ENCODE measurements around the gene DRC7.

Gene DRC7

DNA sequence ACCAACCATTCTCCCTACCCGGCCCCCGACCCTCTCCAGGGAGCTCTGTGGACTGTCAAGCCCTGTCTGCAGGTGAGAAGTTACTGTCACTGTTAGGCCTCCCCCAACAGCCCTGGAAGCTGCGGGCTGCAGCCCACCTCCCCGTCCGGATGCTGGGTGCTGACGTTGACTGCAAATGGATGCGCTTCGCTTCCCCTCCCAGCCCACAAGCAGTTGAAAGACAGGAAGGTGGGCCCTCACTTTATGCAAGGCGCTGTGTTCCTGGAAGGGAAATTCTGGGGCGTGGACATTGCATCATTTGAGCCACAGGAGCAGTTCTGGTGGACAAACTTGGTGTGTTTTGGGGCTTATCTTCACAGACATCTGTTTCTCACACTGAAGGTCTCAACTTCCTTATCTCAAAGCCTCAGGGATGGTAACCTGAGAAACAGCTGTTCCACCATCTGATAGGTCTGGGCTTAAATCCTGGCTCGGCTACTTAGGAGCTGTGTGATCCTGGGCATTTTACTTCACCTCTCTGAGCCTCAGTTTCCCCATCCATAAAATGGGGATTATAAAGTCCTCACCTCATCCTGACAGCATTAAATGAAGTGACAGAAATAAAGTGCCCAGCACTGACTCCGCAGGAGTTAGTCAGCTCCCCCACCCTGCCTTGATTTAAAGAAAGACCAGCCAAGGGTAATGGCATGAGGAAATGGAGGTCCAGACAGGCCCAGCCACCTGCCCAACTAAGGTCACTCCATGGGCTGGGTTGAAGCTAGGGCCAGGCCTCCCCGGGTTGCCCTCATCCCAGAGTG lies 4.6 kb upstream of the DRC7 start:
- Histone ChIP-seq H3K9me3 (ENCODE audit: control insufficient read depth, insufficient read depth, low read length) (no peaks in the 10 kb centered on the region), H3K36me3 (ENCODE audit: insufficient read depth, low read length) (no peaks in the 10 kb centered on the region), H3K4me1 (ENCODE audit: insufficient read depth, low read length) (peaks cover 4% of the 10 kb centered on the region; the same call in 1 of the 2 replicates), H3K9ac (ENCODE audit: low read depth, low read length) (no peak overlapping the region)

DNA sequence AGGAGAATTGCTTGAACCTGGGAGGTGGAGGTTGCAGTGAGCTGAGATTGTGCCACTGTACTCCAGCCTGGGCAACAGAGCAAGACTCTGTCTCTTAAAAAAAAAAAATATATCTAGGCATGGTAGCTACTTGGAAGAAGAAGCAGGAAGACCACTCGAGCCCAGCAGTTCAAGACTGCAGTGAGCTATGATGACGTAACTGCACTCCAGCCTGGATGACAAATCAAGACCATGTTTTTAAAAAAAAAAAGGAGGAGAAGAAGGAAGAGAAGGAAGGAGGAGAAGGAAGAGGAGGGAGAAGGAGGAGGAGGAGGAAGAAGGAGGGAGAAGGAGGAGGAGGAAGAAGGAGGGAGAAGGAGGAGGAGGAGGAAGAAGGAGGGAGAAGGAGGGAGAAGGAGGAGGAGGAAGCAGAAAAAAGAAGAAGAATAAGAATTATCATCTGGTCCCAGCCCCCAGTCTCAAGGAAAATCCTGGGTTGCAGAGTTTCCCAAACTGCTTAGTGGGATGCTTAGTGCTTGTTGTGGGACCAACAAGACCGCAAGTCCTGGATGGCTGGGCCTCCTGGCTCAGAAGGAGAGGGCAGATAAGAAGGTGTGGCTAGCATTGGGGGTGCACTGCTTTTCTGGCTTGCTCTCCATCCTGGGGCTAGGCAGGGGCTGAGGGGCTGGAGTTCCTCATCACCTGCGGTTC lies 3.7 kb upstream of the DRC7 start:
- no peaks in the 10 kb centered on the region for H3K9me3 ChIP-seq (ENCODE audit: control insufficient read depth, insufficient read depth, low read length)
- H3K36me3 ChIP-seq (ENCODE audit: insufficient read depth, low read length), result no peaks in the 10 kb centered on the region
- peaks cover 4% of the 10 kb centered on the region; the same call in 1 of the 2 replicates for H3K4me1 ChIP-seq (ENCODE audit: insufficient read depth, low read length)
- H3K9ac ChIP-seq (ENCODE audit: low read depth, low read length), result no peak overlapping the region

DNA sequence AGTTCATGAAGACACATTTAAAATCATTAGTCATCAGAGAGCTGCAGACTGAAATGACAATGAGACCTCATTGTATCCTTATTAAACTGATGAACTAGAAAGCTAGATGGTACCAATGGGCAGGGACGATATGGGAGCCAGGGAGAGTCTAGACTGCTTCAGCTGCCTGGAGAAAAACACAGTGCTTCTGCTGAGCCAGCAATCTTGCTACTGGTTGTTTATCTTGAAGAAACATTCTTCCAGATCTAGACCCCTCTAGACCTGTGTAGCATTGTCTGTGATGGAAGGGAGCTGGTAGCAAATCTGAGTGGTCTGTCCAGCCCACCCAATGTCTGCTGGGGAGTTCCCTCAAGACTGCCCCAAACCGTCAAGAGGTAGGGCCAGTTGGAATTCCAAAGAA lies 2.0 kb upstream of the DRC7 start:
- Histone ChIP-seq H3K36me3 (ENCODE audit: insufficient read depth, low read length) (no peaks in the 10 kb centered on the region), H3K4me1 (ENCODE audit: insufficient read depth, low read length) (peaks cover 4% of the 10 kb centered on the region; the same call in 1 of the 2 replicates), H3K9me3 (ENCODE audit: control insufficient read depth, insufficient read depth, low read length) (no peaks in the 10 kb centered on the region), H3K9ac (ENCODE audit: low read depth, low read length) (no peak overlapping the region)

DNA sequence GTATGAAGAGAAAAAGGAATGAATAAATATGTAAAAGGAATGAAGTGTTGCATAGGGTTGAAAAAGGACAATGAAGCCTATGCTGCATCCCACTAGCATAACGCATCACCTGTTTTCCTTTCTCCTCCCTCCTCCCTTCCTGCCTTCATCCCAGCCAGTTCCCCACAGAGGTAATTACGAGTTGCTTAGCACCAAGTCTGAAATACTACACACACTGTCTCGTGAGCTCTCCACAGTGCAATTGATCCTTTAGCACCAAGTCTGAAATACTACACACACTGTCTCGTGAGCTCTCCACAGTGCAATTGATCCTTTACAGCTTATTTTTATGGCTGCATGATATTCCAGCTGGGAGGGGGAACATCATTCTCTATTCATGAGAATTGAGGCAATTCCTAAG lies 1.1 kb upstream of the DRC7 start:
- Histone ChIP-seq H3K9me3 (ENCODE audit: control insufficient read depth, insufficient read depth, low read length) (no peaks in the 10 kb centered on the region), H3K36me3 (ENCODE audit: insufficient read depth, low read length) (no peaks in the 10 kb centered on the region), H3K9ac (ENCODE audit: low read depth, low read length) (no peak overlapping the region), H3K4me1 (ENCODE audit: insufficient read depth, low read length) (peaks cover 4% of the 10 kb centered on the region; the same call in 1 of the 2 replicates)

- no peak overlapping the region for H3K9ac ChIP-seq (ENCODE audit: low read depth, low read length)
- H3K4me1 ChIP-seq (ENCODE audit: insufficient read depth, low read length), result peaks cover 3% of the 10 kb centered on the region; the same call in 1 of the 2 replicates
- no peaks in the 10 kb centered on the region for H3K36me3 ChIP-seq (ENCODE audit: insufficient read depth, low read length)
- no peaks in the 10 kb centered on the region for H3K9me3 ChIP-seq (ENCODE audit: control insufficient read depth, insufficient read depth, low read length)
Observed at GRCh38 chr16:57694231-57694724, 328 bp upstream of the DRC7 start.

- Histone ChIP-seq H3K36me3 (ENCODE audit: insufficient read depth, low read length) (no peaks in the 10 kb centered on the region), H3K4me1 (ENCODE audit: insufficient read depth, low read length) (no peaks in the 10 kb centered on the region), H3K9ac (ENCODE audit: low read depth, low read length) (no peak overlapping the region), H3K9me3 (ENCODE audit: control insufficient read depth, insufficient read depth, low read length) (no peaks in the 10 kb centered on the region)
Observed at GRCh38 chr16:57695680-57696069, 1.1 kb downstream of the DRC7 start.

- Histone ChIP-seq H3K9ac (ENCODE audit: low read depth, low read length) (no peak overlapping the region), H3K4me1 (ENCODE audit: insufficient read depth, low read length) (peaks cover 3% of the 10 kb centered on the region; the same call in 1 of the 2 replicates), H3K9me3 (ENCODE audit: control insufficient read depth, insufficient read depth, low read length) (no peaks in the 10 kb centered on the region), H3K36me3 (ENCODE audit: insufficient read depth, low read length) (no peaks in the 10 kb centered on the region)
Observed at GRCh38 chr16:57696240-57696639, 1.6 kb downstream of the DRC7 start.

GRCh38 chr16:57697896-57698537 lies 3.4 kb downstream of the DRC7 start:
- no peaks in the 10 kb centered on the region for H3K9me3 ChIP-seq (ENCODE audit: control insufficient read depth, insufficient read depth, low read length)
- H3K9ac ChIP-seq (ENCODE audit: low read depth, low read length), result no peak overlapping the region
- peaks cover 5% of the 10 kb centered on the region; the same call in 1 of the 2 replicates for H3K4me1 ChIP-seq (ENCODE audit: insufficient read depth, low read length)
- H3K36me3 ChIP-seq (ENCODE audit: insufficient read depth, low read length), result no peaks in the 10 kb centered on the region

- peaks cover 5% of the 10 kb centered on the region; the same call in 1 of the 2 replicates for H3K4me1 ChIP-seq (ENCODE audit: insufficient read depth, low read length)
- no peak overlapping the region for H3K9ac ChIP-seq (ENCODE audit: low read depth, low read length)
- H3K36me3 ChIP-seq (ENCODE audit: insufficient read depth, low read length), result no peaks in the 10 kb centered on the region
- H3K9me3 ChIP-seq (ENCODE audit: control insufficient read depth, insufficient read depth, low read length), result no peaks in the 10 kb centered on the region
Observed at GRCh38 chr16:57698812-57699405, 4.3 kb downstream of the DRC7 start.

GRCh38 chr16:57699481-57699880 lies 4.9 kb downstream of the DRC7 start:
- Histone ChIP-seq H3K9me3 (ENCODE audit: control insufficient read depth, insufficient read depth, low read length) (no peaks in the 10 kb centered on the region), H3K4me1 (ENCODE audit: insufficient read depth, low read length) (peaks cover 5% of the 10 kb centered on the region; the same call in 1 of the 2 replicates), H3K36me3 (ENCODE audit: insufficient read depth, low read length) (no peaks in the 10 kb centered on the region), H3K9ac (ENCODE audit: low read depth, low read length) (no peak overlapping the region)

DNA sequence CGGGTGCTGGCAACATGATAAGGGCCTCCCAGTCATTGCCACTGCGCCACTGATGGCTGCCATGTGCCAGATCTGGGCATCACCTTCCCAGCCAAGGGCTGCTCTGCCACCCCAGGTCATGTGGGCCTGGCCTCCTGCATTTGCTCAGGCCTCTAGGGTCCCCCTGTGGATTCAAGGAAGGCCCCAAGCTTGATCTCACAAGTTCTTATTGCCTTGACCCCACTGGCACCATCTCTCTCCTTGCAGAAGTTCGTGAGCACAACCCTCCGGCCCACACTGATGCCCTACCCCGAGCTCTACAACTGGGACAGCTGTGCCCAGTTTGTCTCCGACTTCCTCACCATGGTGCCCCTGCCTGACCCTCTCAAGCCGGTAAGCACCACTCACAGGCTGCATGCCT lies 5.3 kb downstream of the DRC7 start:
- Histone ChIP-seq H3K36me3 (ENCODE audit: insufficient read depth, low read length) (no peaks in the 10 kb centered on the region), H3K4me1 (ENCODE audit: insufficient read depth, low read length) (peaks cover 5% of the 10 kb centered on the region; the same call in 1 of the 2 replicates), H3K9ac (ENCODE audit: low read depth, low read length) (no peak overlapping the region), H3K9me3 (ENCODE audit: control insufficient read depth, insufficient read depth, low read length) (no peaks in the 10 kb centered on the region)

DNA sequence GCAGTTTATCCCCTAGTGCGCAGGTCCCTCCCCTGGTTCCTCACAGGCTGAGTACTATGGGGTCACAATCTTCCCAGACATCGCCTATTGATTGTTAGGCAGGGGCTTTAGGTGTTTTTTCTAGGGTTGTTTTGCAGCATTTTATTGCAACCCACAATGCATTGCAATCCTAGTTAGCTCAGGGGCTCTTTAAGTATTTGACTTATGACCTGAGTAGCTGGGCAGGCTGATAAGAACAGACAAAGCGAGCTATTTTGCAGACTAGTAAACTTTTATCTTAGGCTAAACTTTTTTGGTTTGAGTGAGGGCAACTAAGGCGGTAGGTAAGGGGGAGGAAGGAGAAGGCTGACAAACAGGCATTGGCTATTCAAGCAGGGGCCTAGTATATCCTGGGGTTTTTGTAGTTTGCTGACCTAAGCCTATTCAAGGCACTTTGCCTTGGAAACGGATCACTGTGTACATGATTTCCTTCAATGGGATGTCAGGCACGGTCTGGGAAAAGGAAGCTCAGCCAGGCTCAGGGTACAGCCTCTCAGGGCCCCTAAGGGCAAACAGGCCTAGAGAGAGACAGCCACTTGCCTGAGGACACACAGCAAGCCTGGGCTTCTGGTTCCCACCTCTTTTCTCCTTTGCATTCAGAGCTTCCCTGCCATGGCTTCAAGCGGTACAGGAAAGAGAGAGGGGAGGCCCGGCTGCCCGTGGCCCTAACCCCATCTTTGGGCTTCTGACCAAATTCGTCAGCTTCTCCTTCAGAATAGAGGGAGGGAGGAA lies 6.4 kb downstream of the DRC7 start:
- Histone ChIP-seq H3K9ac (ENCODE audit: low read depth, low read length) (no peak overlapping the region), H3K36me3 (ENCODE audit: insufficient read depth, low read length) (no peaks in the 10 kb centered on the region), H3K9me3 (ENCODE audit: control insufficient read depth, insufficient read depth, low read length) (no peaks in the 10 kb centered on the region), H3K4me1 (ENCODE audit: insufficient read depth, low read length) (peaks cover 5% of the 10 kb centered on the region; the same call in 1 of the 2 replicates)

DNA sequence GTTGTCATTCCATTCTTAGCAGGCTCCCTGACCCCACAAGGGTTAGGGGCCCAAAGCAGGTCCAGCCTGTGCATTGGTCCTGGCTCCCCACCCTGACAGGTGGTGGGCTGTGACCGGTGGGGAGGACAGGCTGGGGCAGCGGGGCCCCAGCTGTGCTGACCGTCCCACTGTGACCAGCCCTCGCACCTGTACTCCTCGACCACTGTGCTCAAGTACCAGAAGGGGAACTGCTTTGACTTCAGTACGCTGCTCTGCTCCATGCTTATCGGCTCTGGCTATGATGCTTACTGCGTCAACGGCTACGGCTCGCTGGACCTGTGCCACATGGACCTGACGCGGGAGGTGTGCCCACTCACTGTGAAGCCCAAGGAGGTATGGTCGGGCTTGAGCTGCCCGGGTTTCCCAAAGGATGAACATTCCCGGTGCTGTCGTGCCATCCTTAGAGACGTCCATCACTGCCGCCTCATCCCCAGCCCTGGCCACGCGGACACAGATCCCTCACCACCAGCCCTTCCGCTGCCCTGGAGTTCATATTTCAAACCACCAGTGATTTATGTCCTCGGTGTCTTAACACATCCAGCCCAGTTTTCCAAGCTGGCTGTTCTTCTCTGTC lies 7.3 kb downstream of the DRC7 start:
- no peaks in the 10 kb centered on the region for H3K36me3 ChIP-seq (ENCODE audit: insufficient read depth, low read length)
- H3K9me3 ChIP-seq (ENCODE audit: control insufficient read depth, insufficient read depth, low read length), result no peaks in the 10 kb centered on the region
- H3K4me1 ChIP-seq (ENCODE audit: insufficient read depth, low read length), result peaks cover 5% of the 10 kb centered on the region; the same call in 1 of the 2 replicates
- no peak overlapping the region for H3K9ac ChIP-seq (ENCODE audit: low read depth, low read length)
